Tibial nerve (tissue), 4 donors: ENCODE measurements around the gene INSM1.

Experiments used
- EP300 ChIP-seq, 2 donors: sonication (generic); formaldehyde crosslinking; IDR thresholded peaks; one replicate each; pipeline ENCODE4 v1.6.1; 2017; ENCODE audit warnings: antibody characterized with exemption in 2 of 2, mild to moderate bottlenecking in 1 of 2
- POLR2A ChIP-seq, 2 donors: fragments of 450-650 bp; IDR thresholded peaks; one replicate each; pipeline ENCODE4 v1.6.1; 2017; ENCODE audit warnings: antibody characterized with exemption in 2 of 2, mild to moderate bottlenecking in 2 of 2, moderate library complexity in 2 of 2
- TF ChIP-seq, protein P1 (sequence below), 5 experiments: fragments of 200-600 bp in 3 of 5; fragments of 450-650 bp in 2 of 5; sonication (generic) in 3 of 5; IDR thresholded peaks; one replicate each; pipeline ENCODE4 v1.5.1; 2016 to 2019; ENCODE audit warnings: antibody characterized with exemption in 5 of 5, mild to moderate bottlenecking in 3 of 5, moderate library complexity in 2 of 5

DNA sequence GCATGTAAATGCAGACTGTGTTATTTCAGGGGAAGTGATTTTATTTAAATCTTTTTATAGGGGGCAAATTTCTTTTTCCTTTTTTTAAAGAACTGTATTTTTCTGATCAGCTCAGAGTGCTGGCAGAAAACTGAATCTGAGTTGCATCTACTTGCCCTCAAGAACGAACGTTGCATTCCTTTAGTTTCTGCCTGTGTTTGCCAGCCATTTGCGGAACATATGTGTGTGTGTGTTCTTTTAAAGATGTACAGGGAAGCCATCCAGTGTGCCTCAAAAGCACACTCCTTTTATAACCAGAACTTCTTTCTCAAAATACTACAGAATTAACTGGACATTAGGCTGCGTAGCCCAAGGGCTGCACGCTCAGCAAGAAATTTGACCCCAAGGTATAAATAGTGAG is 25.8 kb upstream of the INSM1 start:
- TF ChIP-seq, protein P1, sequence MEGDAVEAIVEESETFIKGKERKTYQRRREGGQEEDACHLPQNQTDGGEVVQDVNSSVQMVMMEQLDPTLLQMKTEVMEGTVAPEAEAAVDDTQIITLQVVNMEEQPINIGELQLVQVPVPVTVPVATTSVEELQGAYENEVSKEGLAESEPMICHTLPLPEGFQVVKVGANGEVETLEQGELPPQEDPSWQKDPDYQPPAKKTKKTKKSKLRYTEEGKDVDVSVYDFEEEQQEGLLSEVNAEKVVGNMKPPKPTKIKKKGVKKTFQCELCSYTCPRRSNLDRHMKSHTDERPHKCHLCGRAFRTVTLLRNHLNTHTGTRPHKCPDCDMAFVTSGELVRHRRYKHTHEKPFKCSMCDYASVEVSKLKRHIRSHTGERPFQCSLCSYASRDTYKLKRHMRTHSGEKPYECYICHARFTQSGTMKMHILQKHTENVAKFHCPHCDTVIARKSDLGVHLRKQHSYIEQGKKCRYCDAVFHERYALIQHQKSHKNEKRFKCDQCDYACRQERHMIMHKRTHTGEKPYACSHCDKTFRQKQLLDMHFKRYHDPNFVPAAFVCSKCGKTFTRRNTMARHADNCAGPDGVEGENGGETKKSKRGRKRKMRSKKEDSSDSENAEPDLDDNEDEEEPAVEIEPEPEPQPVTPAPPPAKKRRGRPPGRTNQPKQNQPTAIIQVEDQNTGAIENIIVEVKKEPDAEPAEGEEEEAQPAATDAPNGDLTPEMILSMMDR (IDR thresholded peaks at IDR 0.05), result no peak
- TF ChIP-seq POLR2A (IDR thresholded peaks at IDR 0.05) (no peak), EP300 (IDR thresholded peaks at IDR 0.05) (no peak)
